NCI-H128 (cell line): Measurements from ENCODE around the gene FBXO15.

Source experiments
- DNase-seq: peaks from one replicate; lab custom pipeline; 2025; ENCODE audit not compliant: unreplicated experiment; lab: John Stamatoyannopoulos, UW

The FBXO15 gene

GRCh38 chr18:74064510-74064909, 83.1 kb downstream of the FBXO15 start:
- DNase-seq, result no peak

GRCh38 chr18:74063557-74063956, 84.1 kb downstream of the FBXO15 start:
- DNase-seq, result no peak

GRCh38 chr18:74063023-74063422, 84.6 kb downstream of the FBXO15 start:
- no peak for DNase-seq

GRCh38 chr18:74062037-74062436, 85.6 kb downstream of the FBXO15 start:
- DNase-seq, result no peak

GRCh38 chr18:74060579-74060978, 87.1 kb downstream of the FBXO15 start:
- DNase-seq, result no peak

GRCh38 chr18:74050807-74051206, 96.8 kb downstream of the FBXO15 start:
- DNase-seq, result no peak

- no peak for DNase-seq
These were observed 106.9 kb downstream of the FBXO15 start for GRCh38 chr18:74040459-74041332.

GRCh38 chr18:74040008-74040407, 107.6 kb downstream of the FBXO15 start:
- DNase-seq, result no peak

GRCh38 chr18:74029161-74029560, 118.5 kb downstream of the FBXO15 start:
- no peak for DNase-seq
